ENCODE data around the gene TRIM9. TPM values are rescaled to one million over a fixed set of nuclear protein-coding genes. Genes with fewer than 3 reads are reported as not detected.

Gene TRIM9
- total and polyA plus RNA-seq, 2 of the 4 experiments (the other 2 are of a cell fraction), result under 0.01 to 0.09 TPM

GRCh38 chr14:50926851-50927386 lies 168.0 kb downstream of the TRIM9 start:
- dilution Hi-C loops (cut with HindIII; ENCODE audit: low sequenced_read_pairs, unreplicated experiment), result no loop called here
- no peak overlapping the region for H3K18ac ChIP-seq (ENCODE audit: low read depth, low read length)
- TF ChIP-seq FOS (IDR thresholded peaks at IDR 0.05; ENCODE audit: low read depth, low read length), result no peak
- TF ChIP-seq RAD21 (IDR thresholded peaks at IDR 0.05; ENCODE audit: low read length), result no peak
- no peak for TF ChIP-seq MAZ (IDR thresholded peaks at IDR 0.05; ENCODE audit: borderline replicate concordance, low read depth, low read length)
- TF ChIP-seq, protein P1, sequence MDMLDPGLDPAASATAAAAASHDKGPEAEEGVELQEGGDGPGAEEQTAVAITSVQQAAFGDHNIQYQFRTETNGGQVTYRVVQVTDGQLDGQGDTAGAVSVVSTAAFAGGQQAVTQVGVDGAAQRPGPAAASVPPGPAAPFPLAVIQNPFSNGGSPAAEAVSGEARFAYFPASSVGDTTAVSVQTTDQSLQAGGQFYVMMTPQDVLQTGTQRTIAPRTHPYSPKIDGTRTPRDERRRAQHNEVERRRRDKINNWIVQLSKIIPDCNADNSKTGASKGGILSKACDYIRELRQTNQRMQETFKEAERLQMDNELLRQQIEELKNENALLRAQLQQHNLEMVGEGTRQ (IDR thresholded peaks at IDR 0.05; ENCODE audit: low read depth, low read length), result no peak
- TF ChIP-seq POLR2A (IDR thresholded peaks at IDR 0.05; ENCODE audit: low read depth, low read length), result no peak
- TF ChIP-seq NFE2L2 (IDR thresholded peaks at IDR 0.05; ENCODE audit: low read depth, low read length), result no peak
- TF ChIP-seq, protein P2, sequence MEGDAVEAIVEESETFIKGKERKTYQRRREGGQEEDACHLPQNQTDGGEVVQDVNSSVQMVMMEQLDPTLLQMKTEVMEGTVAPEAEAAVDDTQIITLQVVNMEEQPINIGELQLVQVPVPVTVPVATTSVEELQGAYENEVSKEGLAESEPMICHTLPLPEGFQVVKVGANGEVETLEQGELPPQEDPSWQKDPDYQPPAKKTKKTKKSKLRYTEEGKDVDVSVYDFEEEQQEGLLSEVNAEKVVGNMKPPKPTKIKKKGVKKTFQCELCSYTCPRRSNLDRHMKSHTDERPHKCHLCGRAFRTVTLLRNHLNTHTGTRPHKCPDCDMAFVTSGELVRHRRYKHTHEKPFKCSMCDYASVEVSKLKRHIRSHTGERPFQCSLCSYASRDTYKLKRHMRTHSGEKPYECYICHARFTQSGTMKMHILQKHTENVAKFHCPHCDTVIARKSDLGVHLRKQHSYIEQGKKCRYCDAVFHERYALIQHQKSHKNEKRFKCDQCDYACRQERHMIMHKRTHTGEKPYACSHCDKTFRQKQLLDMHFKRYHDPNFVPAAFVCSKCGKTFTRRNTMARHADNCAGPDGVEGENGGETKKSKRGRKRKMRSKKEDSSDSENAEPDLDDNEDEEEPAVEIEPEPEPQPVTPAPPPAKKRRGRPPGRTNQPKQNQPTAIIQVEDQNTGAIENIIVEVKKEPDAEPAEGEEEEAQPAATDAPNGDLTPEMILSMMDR (conservative IDR thresholded peaks at IDR 0.05; ENCODE audit: low read depth, low read length), result no peak
- no peak for TF ChIP-seq MXI1 (IDR thresholded peaks at IDR 0.05; ENCODE audit: borderline replicate concordance, low read depth, low read length)
- TF ChIP-seq RCOR1 (IDR thresholded peaks at IDR 0.05; ENCODE audit: insufficient replicate concordance, low read length), result no peak

More at GRCh38 chr14:50926851-50927386, 168.0 kb downstream of the TRIM9 start:
- no peak overlapping the region for H3K56ac ChIP-seq (ENCODE audit: extremely low read depth, insufficient read depth, low read length)
- peaks cover 23% of the 10 kb centered on the region for H3K36me3 ChIP-seq (ENCODE audit: control insufficient read depth, insufficient read depth, low read length)
- no peak overlapping the region for H4K91ac ChIP-seq (ENCODE audit: insufficient read depth, low read depth, low read length)
- CTCF ChIA-PET, result no interaction called here
- no peak overlapping the region for H2BK20ac ChIP-seq (ENCODE audit: low read depth, low read length)
- no peak overlapping the region for H2BK5ac ChIP-seq (ENCODE audit: low read depth, low read length, poor library complexity, severe bottlenecking)
- in situ Hi-C loops (cut with MboI; ENCODE audit: low sequenced_read_pairs), result no loop called here
- no peak overlapping the region for H2AK5ac ChIP-seq (ENCODE audit: low read depth, low read length)
- H2AFZ ChIP-seq (replicated peaks; ENCODE audit: low read length, poor library complexity), result no peak overlapping the region
- DNase-seq, result no peak
- no peak overlapping the region for H3K23ac ChIP-seq (ENCODE audit: low read depth, low read length)
- H3K27me3 ChIP-seq (ENCODE audit: control insufficient read depth, insufficient read depth, low read length), result no peaks in the 10 kb centered on the region
- BruUV-seq (replicated peaks), result no TSS peak
- no peak overlapping the region for H3K9ac ChIP-seq (ENCODE audit: low read depth, low read length)
- no peak for ATAC-seq (ENCODE audit: low read depth)
- H3K4me3 ChIP-seq (ENCODE audit: insufficient read depth, low read depth, low read length), result no peak overlapping the region
- H3K4ac ChIP-seq (ENCODE audit: low read depth, low read length), result no peak overlapping the region
- no peaks in the 10 kb centered on the region for H3K9me3 ChIP-seq (ENCODE audit: control insufficient read depth, insufficient read depth, low read length)
- peaks cover 3% of the 10 kb centered on the region for H3K4me1 ChIP-seq (ENCODE audit: control insufficient read depth, insufficient read depth, low read length)
- H3K4me2 ChIP-seq (ENCODE audit: low read depth, low read length), result no peak overlapping the region
- H4K5ac ChIP-seq (ENCODE audit: low read depth, low read length), result no peak overlapping the region
- no peaks in the 10 kb centered on the region for H4K20me1 ChIP-seq (ENCODE audit: insufficient read depth, low read length)
- no peaks in the 10 kb centered on the region for H3K79me1 ChIP-seq (ENCODE audit: low read depth in 1 of 2, low read length in 2 of 2)
- POLR2A ChIA-PET (ENCODE audit: unreplicated experiment), result no interaction called here
- no peak overlapping the region for H4K8ac ChIP-seq (ENCODE audit: low read depth in 2 of 2, low read length in 2 of 2)
- H2BK120ac ChIP-seq (ENCODE audit: low read depth, low read length), result no peak overlapping the region
- H3K9me1 ChIP-seq (ENCODE audit: insufficient read depth, low read length), result peaks cover 7% of the 10 kb centered on the region
- no peak overlapping the region for H3K14ac ChIP-seq (replicated peaks; ENCODE audit: low read depth, low read length)
- no peak overlapping the region for H3K27ac ChIP-seq (ENCODE audit: insufficient read depth, low read length)
- H2BK15ac ChIP-seq (ENCODE audit: low read depth, low read length), result no peak overlapping the region
- WGBS, 2 experiments (ENCODE audit: extremely low coverage in 2 of 2, insufficient read length in 1 of 2), result no CpG with 5 or more reads among the region's 3 CpGs
- H2AK9ac ChIP-seq (replicated peaks; ENCODE audit: low read depth, low read length, poor library complexity), result no peak overlapping the region
- intact Hi-C loops (cut with micrococcal nuclease), result no loop called here

Measured in IMR-90 (cell line).